OCI-LY1 (cell line): ENCODE data around the gene SULT6B1.

Source experiments
- H2AFZ ChIP-seq: fragments of 200-600 bp; sonication (generic), shearing (Covaris generic); 2 replicates; pipeline ENCODE4 v1.6.0; 2014; ENCODE audit warnings: antibody characterized with exemption, mild to moderate bottlenecking, low read length
- H3F3A ChIP-seq: fragments of 200-600 bp; sonication (generic), shearing (Covaris generic); 2 replicates; pipeline ENCODE4 v1.6.0; 2014; ENCODE audit warnings: mild to moderate bottlenecking, antibody characterized with exemption, low read length, moderate library complexity; ENCODE audit not compliant: insufficient read depth
- H3K27ac ChIP-seq: fragments of 200-600 bp; sonication (generic); 2 replicates; pipeline ENCODE4 v1.5.1; 2014; ENCODE audit warnings: low read length, mixed run types, mild to moderate bottlenecking, low read depth; ENCODE audit not compliant: poor library complexity, severe bottlenecking
- H3K27me3 ChIP-seq: fragments of 200-600 bp; sonication (generic); 2 replicates; pipeline ENCODE4 v1.6.0; 2014; ENCODE audit warnings: antibody characterized with exemption, mild to moderate bottlenecking, low read length, moderate library complexity; ENCODE audit not compliant: insufficient read depth
- H3K36me3 ChIP-seq: fragments of 200-600 bp; sonication (generic); 2 replicates; pipeline ENCODE4 v1.6.1; 2014; ENCODE audit warnings: mild to moderate bottlenecking, antibody characterized with exemption, low read length, moderate library complexity, mixed read lengths; ENCODE audit not compliant: insufficient read depth
- H3K4me1 ChIP-seq: fragments of 200-600 bp; sonication (generic); 2 replicates; pipeline ENCODE4 v1.5.1; 2014; ENCODE audit warnings: mild to moderate bottlenecking, low read length, moderate library complexity; ENCODE audit not compliant: insufficient read depth, severe bottlenecking
- H3K4me2 ChIP-seq: fragments of 200-600 bp; sonication (generic), shearing (Covaris generic); 2 replicates; pipeline ENCODE4 v1.6.1; 2014; ENCODE audit warnings: low read length
- H3K4me3 ChIP-seq: fragments of 200-600 bp; sonication (generic); 2 replicates; pipeline ENCODE4 v1.5.1; 2014; ENCODE audit warnings: low read length, low read depth, mild to moderate bottlenecking, mixed read lengths; ENCODE audit not compliant: poor library complexity, severe bottlenecking
- H3K79me2 ChIP-seq: fragments of 200-600 bp; shearing (Covaris generic); 2 replicates; pipeline ENCODE4 v1.6.1; 2016; ENCODE audit warnings: mixed run types, low read length, mixed read lengths; ENCODE audit not compliant: insufficient read depth
- H3K9ac ChIP-seq: fragments of 200-600 bp; sonication (generic), shearing (Covaris generic); 2 replicates; pipeline ENCODE4 v1.6.1; 2014; ENCODE audit warnings: mild to moderate bottlenecking, low read length, mixed read lengths
- H3K9me2 ChIP-seq: fragments of 200-600 bp; sonication (generic), shearing (Covaris generic); 2 replicates; pipeline ENCODE4 v1.6.1; 2014; ENCODE audit warnings: low read depth, mild to moderate bottlenecking, low read length, mixed read lengths
- H3K9me3 ChIP-seq: fragments of 200-600 bp; shearing (Covaris generic); 2 replicates; pipeline ENCODE4 v1.6.1; 2014; ENCODE audit warnings: low read length, mixed read lengths
- H4K20me1 ChIP-seq: fragments of 200-600 bp; sonication (generic), shearing (Covaris generic); 2 replicates; pipeline ENCODE4 v1.6.0; 2016; ENCODE audit warnings: mild to moderate bottlenecking, low read length; ENCODE audit not compliant: insufficient read depth
- CTCF ChIP-seq: fragments of 200-600 bp; sonication (generic), shearing (Covaris generic); IDR thresholded peaks from 2 replicates; pipeline ENCODE4 v1.5.1; 2017; ENCODE audit warnings: mild to moderate bottlenecking, antibody characterized with exemption, low read length, moderate library complexity, mixed read lengths
- EZH2 ChIP-seq: fragments of 200-600 bp; sonication (generic), shearing (Covaris generic); IDR thresholded peaks from 2 replicates; pipeline ENCODE4 v1.8.0; 2017; ENCODE audit warnings: borderline replicate concordance, mixed run types, mild to moderate bottlenecking, antibody characterized with exemption, low read length, moderate library complexity, mixed read lengths

SULT6B1 gene

DNA sequence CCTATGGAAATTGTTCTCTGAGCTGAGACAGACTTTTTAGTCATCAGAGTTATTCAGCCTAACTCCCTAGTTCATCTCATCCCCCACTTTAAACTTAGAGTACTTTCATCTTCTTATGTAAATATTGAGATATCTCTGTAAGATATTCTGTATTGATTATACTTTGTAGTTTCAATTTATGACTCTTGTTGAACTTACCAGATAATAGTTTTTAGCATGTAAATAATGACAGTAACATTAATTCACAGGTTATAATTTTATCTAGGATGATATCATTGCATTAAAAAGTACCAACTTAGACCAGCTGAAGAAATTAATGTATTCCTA is 16.9 kb downstream of the SULT6B1 start:
- H3F3A ChIP-seq: no peaks in the 10 kb centered on the region
- no peaks in the 10 kb centered on the region for H3K9me2 ChIP-seq
- no peak overlapping the region for H3K27ac ChIP-seq
- TF ChIP-seq EZH2 (no peak), CTCF (no peak)
- no peaks in the 10 kb centered on the region for H3K27me3 ChIP-seq
- no peaks in the 10 kb centered on the region for H3K79me2 ChIP-seq
- H3K4me1 ChIP-seq: no peaks in the 10 kb centered on the region
- H3K36me3 ChIP-seq: no peaks in the 10 kb centered on the region
- no peak overlapping the region for H3K9ac ChIP-seq
- H3K4me3 ChIP-seq: no peak overlapping the region
- no peaks in the 10 kb centered on the region for H4K20me1 ChIP-seq
- no peak overlapping the region for H2AFZ ChIP-seq
- H3K9me3 ChIP-seq: no peaks in the 10 kb centered on the region
- no peak overlapping the region for H3K4me2 ChIP-seq

DNA sequence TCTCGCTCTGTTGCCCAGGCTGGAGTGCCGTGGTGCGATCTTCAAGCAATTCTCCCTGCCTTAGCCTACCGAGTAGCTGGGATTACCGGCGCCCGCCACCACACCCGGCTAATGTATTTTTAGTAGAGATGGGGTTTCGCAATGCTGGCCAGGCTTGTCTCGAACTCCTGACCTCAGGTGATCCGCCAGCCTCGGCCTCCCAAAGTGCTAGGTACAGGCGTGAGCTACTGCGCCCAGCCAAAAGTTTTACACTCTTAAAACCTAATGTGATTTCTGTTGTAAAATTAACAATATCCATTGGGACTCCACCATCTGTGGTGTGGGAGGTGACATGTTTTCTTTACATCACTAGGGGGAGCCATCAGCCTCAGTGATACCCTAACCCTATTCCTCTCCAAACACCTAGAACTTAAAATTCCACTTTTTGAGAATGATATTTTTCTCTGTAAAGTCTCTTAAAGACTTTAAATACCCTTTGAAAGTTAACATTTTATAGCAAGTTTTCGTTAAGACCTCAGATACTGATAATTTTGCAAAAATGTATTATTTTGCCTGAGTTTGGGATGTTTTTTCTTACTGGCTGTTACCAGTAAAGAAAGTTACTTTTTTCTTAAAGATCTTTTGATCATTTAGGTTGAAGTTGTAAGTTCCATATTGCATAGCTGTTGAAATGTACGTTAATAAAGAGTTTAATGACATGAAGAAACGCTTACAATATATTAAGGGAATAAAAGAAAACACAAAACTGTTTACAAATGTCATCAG is 20.1 kb downstream of the SULT6B1 start:
- TF ChIP-seq EZH2 (no peak), CTCF (peak; percentile 83)
- H3F3A ChIP-seq: no peaks in the 10 kb centered on the region
- H3K79me2 ChIP-seq: no peaks in the 10 kb centered on the region
- no peak overlapping the region for H3K4me3 ChIP-seq
- no peaks in the 10 kb centered on the region for H3K27me3 ChIP-seq
- H3K9me2 ChIP-seq: no peaks in the 10 kb centered on the region
- H3K27ac ChIP-seq: no peak overlapping the region
- no peak overlapping the region for H2AFZ ChIP-seq
- no peaks in the 10 kb centered on the region for H3K4me1 ChIP-seq
- H4K20me1 ChIP-seq: no peaks in the 10 kb centered on the region
- H3K9ac ChIP-seq: no peak overlapping the region
- peaks cover 13% of the 10 kb centered on the region for H3K9me3 ChIP-seq
- peak overlapping the region; percentile 36; the same call in 1 of the 2 replicates for H3K4me2 ChIP-seq
- no peaks in the 10 kb centered on the region for H3K36me3 ChIP-seq

DNA sequence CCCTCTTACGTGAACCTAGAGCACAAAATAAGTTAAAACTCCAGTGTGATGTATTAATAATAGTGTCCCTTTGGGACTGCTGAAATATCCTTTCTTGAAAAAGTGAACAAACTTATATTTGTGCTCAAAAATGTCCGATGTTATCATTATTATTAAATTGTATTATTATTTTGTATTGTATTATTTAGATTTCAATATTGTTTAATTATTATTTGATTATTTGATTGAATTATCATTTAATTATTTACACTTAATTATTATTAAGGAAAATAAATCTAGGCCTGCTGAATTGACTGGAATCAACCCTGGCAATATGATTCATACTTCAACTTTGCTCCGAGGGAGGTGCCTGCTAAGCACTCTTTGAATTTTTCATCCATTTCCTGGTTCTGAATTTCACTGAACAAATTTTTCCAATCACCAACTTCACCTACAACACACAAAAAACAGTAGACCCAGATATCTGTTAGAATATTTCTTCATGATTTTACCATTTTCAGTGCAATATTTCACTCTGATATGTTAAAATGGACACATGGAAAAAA is 20.8 kb downstream of the SULT6B1 start:
- no peaks in the 10 kb centered on the region for H3K27me3 ChIP-seq
- no peaks in the 10 kb centered on the region for H3K9me2 ChIP-seq
- no peaks in the 10 kb centered on the region for H3K79me2 ChIP-seq
- H3K27ac ChIP-seq: no peak overlapping the region
- no peak overlapping the region for H3K9ac ChIP-seq
- H3K4me1 ChIP-seq: no peaks in the 10 kb centered on the region
- TF ChIP-seq CTCF: no peak
- TF ChIP-seq EZH2: no peak
- peak overlapping the region; percentile 36; the same call in 1 of the 2 replicates for H3K4me2 ChIP-seq
- H2AFZ ChIP-seq: no peak overlapping the region
- no peaks in the 10 kb centered on the region for H3F3A ChIP-seq
- no peaks in the 10 kb centered on the region for H3K36me3 ChIP-seq
- no peak overlapping the region for H3K4me3 ChIP-seq
- H4K20me1 ChIP-seq: no peaks in the 10 kb centered on the region
- peaks cover 13% of the 10 kb centered on the region for H3K9me3 ChIP-seq
